Esophagus muscularis mucosa (tissue), 4 donors: ENCODE measurements around the gene CLTA. TPM values are rescaled to one million over a fixed set of nuclear protein-coding genes. Genes with fewer than 3 reads are reported as not detected.
"Not testable (repeated sequence)": the region's sequence is repeated elsewhere in the genome, so short reads cannot be mapped to it uniquely, and the experiment has no call there.

Experiments used
- DNase-seq: peaks from one replicate; pipeline ENCODE4 v3.0.0-alpha.2; 2017; ENCODE audit errors: extremely low spot score
- H3K27ac ChIP-seq, 4 donors: fragments of 200-600 bp; sonication (generic); replicated peaks in 1 of 4; 1 replicate in 3 of 4; 2 replicates in 1 of 4; pipeline ENCODE4 v1.5.1; 2016 to 2019; ENCODE audit warnings: mild to moderate bottlenecking in 1 of 4
- H3K27me3 ChIP-seq, 4 donors: fragments of 200-600 bp; sonication (generic); one replicate each; pipeline versions ENCODE4 v1.5.1 to v1.6.0; 2016 to 2019
- H3K36me3 ChIP-seq, 4 donors: fragments of 200-600 bp; sonication (generic); one replicate each; pipeline ENCODE4 v1.5.1; 2016 to 2019
- H3K4me1 ChIP-seq, 4 donors: fragments of 200-600 bp; sonication (generic); one replicate each; pipeline ENCODE4 v1.5.1; 2016 to 2019
- H3K4me3 ChIP-seq, 4 donors: fragments of 200-600 bp; sonication (generic); 1 replicate in 2 of 4; 2 replicates in 2 of 4; pipeline ENCODE4 v1.5.1; 2016 to 2019; ENCODE audit warnings: mild to moderate bottlenecking in 4 of 4, moderate library complexity in 1 of 4
- H3K9me3 ChIP-seq, 4 donors: fragments of 200-600 bp; sonication (generic); 1 replicate in 3 of 4; 2 replicates in 1 of 4; pipeline ENCODE4 v1.5.1; 2016 to 2019
- EP300 ChIP-seq: sonication (generic); formaldehyde crosslinking; IDR thresholded peaks from one replicate; pipeline ENCODE4 v1.6.1; 2017; ENCODE audit warnings: antibody characterized with exemption
- POLR2A ChIP-seq: fragments of 450-650 bp; IDR thresholded peaks from one replicate; pipeline ENCODE4 v1.6.1; 2017; ENCODE audit warnings: antibody characterized with exemption, moderate library complexity, mild to moderate bottlenecking, low read depth
- POLR2AphosphoS5 ChIP-seq, 2 donors: sonication (generic); formaldehyde crosslinking; IDR thresholded peaks; one replicate each; pipeline ENCODE4 v1.6.1; 2017; ENCODE audit warnings: antibody characterized with exemption in 2 of 2
- WGBS: methylation state at CpG from one replicate; pipeline ENCODE4 v1.1.5; 2018; 5-methylcytosine and 5-hydroxymethylcytosine counted together
- intact Hi-C: fragments of 100-400 bp; cut with DNase I; formaldehyde crosslinking; loops from one replicate; pipeline ENCODE4 v1.15.1; 2023
- total RNA-seq, 4 donors: library from RNA; depleted of rRNA; stranded (reverse); fragments of >200 nt; gene quantifications; one replicate each; pipeline versions ENCODE4 v1.1.0 to v1.2.1, GENCODE V29; 2016
- TF ChIP-seq, protein P1 (sequence below), 3 experiments: fragments of 200-600 bp in 2 of 3; fragments of 450-650 bp in 1 of 3; sonication (generic) in 2 of 3; IDR thresholded peaks; one replicate each; pipeline ENCODE4 v1.5.1; 2017 to 2019; ENCODE audit warnings: antibody characterized with exemption in 3 of 3, mild to moderate bottlenecking in 2 of 3, moderate library complexity in 1 of 3

CLTA gene
- total RNA-seq, 4 donors from 2014 or later: 125 to 178 (median 159) TPM

DNA sequence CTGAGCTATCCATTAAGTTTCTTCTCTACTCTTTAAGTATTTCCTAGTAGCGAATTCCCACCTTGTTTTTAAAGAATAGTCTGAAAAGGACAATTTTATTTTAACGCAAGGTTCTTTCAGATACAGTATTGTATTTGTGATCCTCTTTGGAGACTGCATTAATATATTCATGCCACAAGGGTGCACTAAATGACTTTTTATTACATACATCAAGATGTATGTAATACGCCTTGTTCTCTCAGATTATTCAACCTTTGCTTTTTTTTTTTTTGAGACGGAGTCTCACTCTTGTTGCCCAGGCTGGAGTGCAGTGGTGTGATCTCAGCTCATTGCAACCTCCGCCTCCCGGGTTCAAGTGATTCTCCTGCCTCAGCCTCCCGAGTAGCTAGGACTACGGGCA is 57.3 kb downstream of the CLTA start:
- intact Hi-C loops, H3K27me3 ChIP-seq, H3K27ac ChIP-seq, H3K4me3 ChIP-seq, H3K9me3 ChIP-seq, DNase-seq: not testable (repeated sequence)
- Histone ChIP-seq H3K4me1 (peaks cover 0 to 31% (median 19%) of the 10 kb centered on the region in 4 donors), H3K36me3 (peaks cover 8 to 45% (median 40%) of the 10 kb centered on the region in 4 donors)
- 73% methylated on average over 8 of the region's 8 CpGs for WGBS
- TF ChIP-seq, protein P1, sequence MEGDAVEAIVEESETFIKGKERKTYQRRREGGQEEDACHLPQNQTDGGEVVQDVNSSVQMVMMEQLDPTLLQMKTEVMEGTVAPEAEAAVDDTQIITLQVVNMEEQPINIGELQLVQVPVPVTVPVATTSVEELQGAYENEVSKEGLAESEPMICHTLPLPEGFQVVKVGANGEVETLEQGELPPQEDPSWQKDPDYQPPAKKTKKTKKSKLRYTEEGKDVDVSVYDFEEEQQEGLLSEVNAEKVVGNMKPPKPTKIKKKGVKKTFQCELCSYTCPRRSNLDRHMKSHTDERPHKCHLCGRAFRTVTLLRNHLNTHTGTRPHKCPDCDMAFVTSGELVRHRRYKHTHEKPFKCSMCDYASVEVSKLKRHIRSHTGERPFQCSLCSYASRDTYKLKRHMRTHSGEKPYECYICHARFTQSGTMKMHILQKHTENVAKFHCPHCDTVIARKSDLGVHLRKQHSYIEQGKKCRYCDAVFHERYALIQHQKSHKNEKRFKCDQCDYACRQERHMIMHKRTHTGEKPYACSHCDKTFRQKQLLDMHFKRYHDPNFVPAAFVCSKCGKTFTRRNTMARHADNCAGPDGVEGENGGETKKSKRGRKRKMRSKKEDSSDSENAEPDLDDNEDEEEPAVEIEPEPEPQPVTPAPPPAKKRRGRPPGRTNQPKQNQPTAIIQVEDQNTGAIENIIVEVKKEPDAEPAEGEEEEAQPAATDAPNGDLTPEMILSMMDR (IDR thresholded peaks at IDR 0.05): peak; percentile 20 to 35 (median 34)

DNA sequence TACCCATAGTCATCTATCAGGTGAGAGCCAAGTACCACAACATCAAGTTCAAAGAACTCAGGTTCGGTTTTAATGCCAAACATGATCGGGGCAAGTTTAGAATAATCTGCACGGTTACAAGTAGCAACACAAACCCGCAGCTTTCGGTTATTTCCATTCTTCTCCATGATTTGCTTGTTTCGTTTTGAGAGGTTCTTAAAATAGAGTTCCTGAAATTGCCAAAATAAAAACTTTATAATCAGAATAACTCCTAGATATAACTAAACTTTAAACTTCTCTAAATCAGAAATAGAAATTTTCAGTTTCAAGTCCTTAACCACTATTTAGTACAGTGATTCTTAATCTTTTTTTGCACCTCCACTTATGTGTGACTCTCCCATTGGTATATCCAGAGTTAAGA is 58.5 kb downstream of the CLTA start:
- Histone ChIP-seq H3K4me3 (no peak overlapping the region), H3K27ac (no peak overlapping the region), H3K4me1 (peaks cover 0 to 37% (median 21%) of the 10 kb centered on the region in 4 donors), H3K36me3 (peaks cover 8 to 37% (median 30%) of the 10 kb centered on the region in 4 donors), H3K9me3 (no peaks in the 10 kb centered on the region), H3K27me3 (no peaks in the 10 kb centered on the region)
- intact Hi-C loops: no loop called here
- WGBS: 89% methylated on average over 6 of the region's 6 CpGs
- no peak for DNase-seq
- TF ChIP-seq POLR2A: no peak

DNA sequence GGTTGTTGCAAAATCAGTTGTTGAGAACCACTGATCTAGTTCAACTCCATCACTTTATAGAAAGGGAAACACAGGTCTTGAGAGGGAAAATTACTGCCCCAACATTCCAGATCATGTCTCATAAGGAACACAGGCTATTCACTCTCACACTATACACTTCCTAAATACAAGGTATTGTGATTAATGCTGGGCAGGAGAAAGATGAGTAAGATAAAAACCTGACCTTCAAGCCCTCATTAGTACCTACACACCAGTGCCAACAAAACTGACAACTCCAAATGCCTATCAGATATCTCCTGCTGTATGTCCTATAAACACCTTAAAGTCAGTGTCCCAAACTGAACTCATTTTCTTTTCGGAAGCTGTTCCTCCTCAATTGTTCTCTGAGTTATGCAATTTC is 59.4 kb downstream of the CLTA start:
- 76% methylated on average over 1 of the region's 1 CpG for WGBS
- intact Hi-C loops: loop anchor here (5.0 to 10.0 kb wide), 2 partner anchors 55 to 77 kb away; partner anchors contain the start of gene CLTA
- H3K4me1 ChIP-seq: peaks cover 0 to 41% (median 23%) of the 10 kb centered on the region in 4 donors
- no peaks in the 10 kb centered on the region for H3K9me3 ChIP-seq
- no peak for DNase-seq
- no peak overlapping the region for H3K4me3 ChIP-seq
- H3K27ac ChIP-seq: no peak overlapping the region
- H3K36me3 ChIP-seq: peaks cover 8 to 28% (median 25%) of the 10 kb centered on the region in 4 donors
- no peaks in the 10 kb centered on the region for H3K27me3 ChIP-seq
- TF ChIP-seq EP300: no peak
- TF ChIP-seq POLR2A: no peak
- no peak for TF ChIP-seq POLR2AphosphoS5 (IDR thresholded peaks at IDR 0.05)
- TF ChIP-seq, protein P1 (IDR thresholded peaks at IDR 0.05): no peak

DNA sequence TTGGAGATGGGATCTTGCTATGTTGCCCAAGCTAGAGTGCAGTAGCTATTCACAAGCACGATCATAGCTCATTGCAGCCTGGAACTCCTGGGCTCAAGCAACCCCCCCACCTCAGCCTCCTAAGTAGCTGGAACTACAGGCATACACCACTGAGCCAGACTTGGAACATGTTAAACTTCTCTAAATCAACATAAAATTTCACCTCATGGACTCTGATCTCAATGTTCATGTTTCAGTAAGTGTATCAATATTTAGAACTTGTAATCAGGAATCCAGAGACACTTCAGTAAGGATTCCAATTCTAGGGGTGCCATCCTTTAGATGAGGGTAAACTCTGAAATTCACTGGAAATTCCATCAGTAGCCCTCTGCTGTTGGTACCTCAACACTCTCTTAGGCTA is 60.7 kb downstream of the CLTA start:
- no peak overlapping the region for H3K4me3 ChIP-seq
- H3K36me3 ChIP-seq: peaks cover 0 to 15% (median 12%) of the 10 kb centered on the region in 4 donors
- WGBS: 92% methylated on average over 1 of the region's 1 CpG
- H3K4me1 ChIP-seq: peaks cover 0 to 52% (median 25%) of the 10 kb centered on the region in 4 donors
- no peaks in the 10 kb centered on the region for H3K9me3 ChIP-seq
- H3K27ac ChIP-seq: no peak overlapping the region
- H3K27me3 ChIP-seq: no peaks in the 10 kb centered on the region
- intact Hi-C loops: loop anchor here (5.0 to 10.0 kb wide), 2 partner anchors 57 to 76 kb away; partner anchors contain the start of gene CLTA
- TF ChIP-seq, protein P1 (IDR thresholded peaks at IDR 0.05): no peak
- no peak for DNase-seq

DNA sequence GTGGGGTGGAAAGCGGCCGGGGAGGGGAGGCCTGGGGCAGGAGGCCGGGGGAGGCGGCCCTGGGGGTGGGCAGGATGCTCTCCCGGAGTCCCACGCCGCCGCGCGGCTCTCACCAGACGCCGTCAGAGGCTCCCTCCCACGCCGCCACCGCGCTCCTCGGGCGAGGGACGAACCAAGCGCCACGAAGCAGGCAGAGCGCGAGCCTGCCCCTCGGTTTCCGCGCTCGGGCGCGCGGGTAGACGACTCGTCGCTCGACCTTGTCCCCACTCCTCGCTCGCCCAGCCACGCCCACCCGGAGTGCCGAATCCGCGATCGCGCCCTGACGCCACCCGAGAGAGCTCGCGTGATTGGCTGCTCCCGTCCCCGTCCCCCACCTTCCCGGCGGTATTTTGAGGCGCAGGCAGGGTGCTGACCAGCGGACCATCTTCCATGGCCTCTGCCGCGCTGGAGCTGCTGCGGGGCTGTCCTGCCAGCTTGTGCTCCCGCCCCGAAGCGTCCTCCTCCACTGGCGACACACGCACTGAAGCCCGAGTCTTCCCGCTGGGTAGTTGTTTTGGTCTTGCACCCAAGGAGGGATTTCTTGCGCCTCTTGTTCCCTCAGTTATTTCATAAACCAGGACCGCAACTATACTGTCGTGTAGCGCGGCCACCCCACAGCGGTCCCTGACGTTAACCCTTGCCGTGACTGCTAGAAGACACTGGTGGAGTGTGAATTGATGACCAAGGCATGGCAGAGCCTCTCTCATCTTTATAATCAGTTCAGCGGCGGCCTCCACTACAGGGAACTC is 67.7 kb downstream of the CLTA start, which contains the start of gene GNE:
Gene GNE (minus strand): TSS at position 241 of the 788 bp plus-strand sequence. CDS start 9,093 bp downstream, outside the sequence.
- intact Hi-C loops: loop anchor here (10.0 kb wide), 1 partner anchor 64 kb away; the partner anchor contains the start of gene CLTA
- Histone ChIP-seq H3K27me3 (no peaks in the 10 kb centered on the region), H3K9me3 (no peaks in the 10 kb centered on the region), H3K36me3 (peaks cover 0 to 3% (median 0%) of the 10 kb centered on the region in 4 donors), H3K27ac (peak within 1 kb of the TSS; percentile 97 to 100 (median 98)), H3K4me1 (peaks cover 12 to 34% (median 23%) of the 10 kb centered on the region in 4 donors), H3K4me3 (peak within 1 kb of the TSS; percentile 80 to 97 (median 89))
- TF ChIP-seq EP300 (peak; percentile 13), POLR2A (peak; percentile 82), POLR2AphosphoS5 (IDR thresholded peaks at IDR 0.05) (peak; percentile 93 to 97)
- TF ChIP-seq, protein P1 (IDR thresholded peaks at IDR 0.05): no peak
- DNase-seq: peak; percentile 99
- WGBS: 1% methylated on average over 36 of the region's 73 CpGs
